SU-DHL-6 (cell line): ENCODE results near the gene FAM76A.
"Not testable (repeated sequence)": the region's sequence is repeated elsewhere in the genome, so short reads cannot be mapped to it uniquely, and the experiment has no call there.

Experiments used
- H2AFZ ChIP-seq: fragments of 200-600 bp; sonication (generic); 2 replicates; pipeline ENCODE4 v1.6.1; 2014; ENCODE audit warnings: low read depth, mild to moderate bottlenecking, moderate library complexity, mixed read lengths, antibody characterized with exemption, low read length; ENCODE audit not compliant: severe bottlenecking
- H3F3A ChIP-seq: fragments of 200-600 bp; shearing (Covaris generic); 2 replicates; pipeline ENCODE4 v1.6.0; 2016; ENCODE audit warnings: antibody characterized with exemption, mild to moderate bottlenecking; ENCODE audit not compliant: insufficient read depth
- H3K27ac ChIP-seq: fragments of 200-600 bp; sonication (generic); 2 replicates; pipeline ENCODE4 v1.5.1; 2016; ENCODE audit warnings: low read depth, mild to moderate bottlenecking, low read length, moderate library complexity, mixed read lengths
- H3K27me3 ChIP-seq: fragments of 200-600 bp; sonication (generic), shearing (Covaris generic); 2 replicates; pipeline ENCODE4 v1.6.0; 2014; ENCODE audit warnings: mild to moderate bottlenecking, low read length
- H3K36me3 ChIP-seq: fragments of 200-600 bp; sonication (generic); 2 replicates; pipeline ENCODE4 v1.6.1; 2014; ENCODE audit warnings: mild to moderate bottlenecking, low read length, mixed read lengths
- H3K4me2 ChIP-seq: fragments of 300-600, 200-600 bp; shearing (Covaris generic), sonication (generic); 2 replicates; pipeline ENCODE4 v1.6.0; 2014; ENCODE audit warnings: low read length, low read depth, mild to moderate bottlenecking; ENCODE audit not compliant: poor library complexity, severe bottlenecking
- H3K4me3 ChIP-seq: fragments of 200-600 bp; sonication (generic); 2 replicates; pipeline ENCODE4 v1.5.1; 2014; ENCODE audit warnings: antibody characterized with exemption, low read length, mild to moderate bottlenecking, mixed read lengths; ENCODE audit not compliant: insufficient read depth, poor library complexity, severe bottlenecking
- H3K79me2 ChIP-seq: fragments of 200-600 bp; sonication (generic); 2 replicates; pipeline ENCODE4 v1.6.1; 2014; ENCODE audit warnings: mild to moderate bottlenecking, low read length, moderate library complexity; ENCODE audit not compliant: insufficient read depth
- H3K9ac ChIP-seq: fragments of 200-600 bp; sonication (generic); 2 replicates; pipeline ENCODE4 v1.7.0; 2014; ENCODE audit warnings: mild to moderate bottlenecking, low read length
- H3K9me2 ChIP-seq: fragments of 200-600 bp; sonication (generic); replicated peaks from 2 replicates; pipeline ENCODE4 v1.6.1; 2014; ENCODE audit warnings: low read length; ENCODE audit not compliant: insufficient read depth
- H3K9me3 ChIP-seq: fragments of 200-600 bp; sonication (generic); 2 replicates; pipeline ENCODE4 v1.6.1; 2014; ENCODE audit warnings: low read length, mixed read lengths; ENCODE audit not compliant: insufficient read depth
- H4K20me1 ChIP-seq: fragments of 200-600 bp; sonication (generic); 2 replicates; pipeline ENCODE4 v1.6.1; 2014; ENCODE audit warnings: low read depth, mild to moderate bottlenecking, antibody characterized with exemption, low read length, moderate library complexity, mixed read lengths
- CTCF ChIP-seq: fragments of 200-600 bp; sonication (generic); IDR thresholded peaks from one replicate; pipeline ENCODE4 v1.5.1; 2017; ENCODE audit warnings: antibody characterized with exemption, mild to moderate bottlenecking, low read length, moderate library complexity; ENCODE audit not compliant: insufficient read depth, poor library complexity, severe bottlenecking
- EZH2phosphoT487 ChIP-seq: fragments of 200-600 bp; sonication (generic), shearing (Covaris generic); conservative IDR thresholded peaks from 2 replicates; pipeline ENCODE4 v1.6.1; 2018; ENCODE audit warnings: mild to moderate bottlenecking, antibody characterized with exemption, low read length, moderate library complexity, mixed read lengths

Gene FAM76A

GRCh38 chr1:27806758-27807157 lies 81.0 kb downstream of the FAM76A start:
- TF ChIP-seq EZH2phosphoT487, result no peak
- no peak for TF ChIP-seq CTCF
- H3K9me2 ChIP-seq, result no peaks in the 10 kb centered on the region
- H3K79me2 ChIP-seq, result no peaks in the 10 kb centered on the region
- no peaks in the 10 kb centered on the region for H4K20me1 ChIP-seq
- no peak overlapping the region for H3K4me3 ChIP-seq
- peaks cover 9% of the 10 kb centered on the region; the same call in 1 of the 2 replicates for H3F3A ChIP-seq
- H3K36me3 ChIP-seq, result peaks cover 19% of the 10 kb centered on the region; the same call in 1 of the 2 replicates
- H3K27me3 ChIP-seq, result no peaks in the 10 kb centered on the region
- H3K4me2 ChIP-seq, result no peak overlapping the region
- no peaks in the 10 kb centered on the region for H3K9me3 ChIP-seq
- no peak overlapping the region for H3K9ac ChIP-seq
- H2AFZ ChIP-seq, result no peak overlapping the region
- H3K27ac ChIP-seq, result no peak overlapping the region

DNA sequence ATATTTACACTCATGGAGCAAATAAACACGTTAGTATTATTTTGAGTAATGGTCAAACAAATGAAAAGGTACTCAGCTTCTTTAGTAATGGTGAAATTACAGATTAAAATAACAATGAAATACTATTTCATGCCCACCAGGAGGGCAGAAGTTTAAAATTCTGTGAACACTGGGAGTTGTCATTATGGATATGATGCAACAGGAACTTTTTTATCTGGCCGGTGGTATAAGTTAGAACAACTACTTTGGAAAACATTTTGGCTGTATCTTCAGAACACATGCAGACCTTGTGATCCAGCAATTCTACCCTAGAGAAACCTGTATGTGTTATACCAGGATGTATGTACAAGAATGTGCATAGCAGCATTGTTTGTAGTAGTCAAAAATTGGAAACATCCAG lies 81.6 kb downstream of the FAM76A start:
- no peak overlapping the region for H3K4me3 ChIP-seq
- H2AFZ ChIP-seq, result no peak overlapping the region
- H3K9ac ChIP-seq, result no peak overlapping the region
- H3K9me2 ChIP-seq, result no peaks in the 10 kb centered on the region
- TF ChIP-seq CTCF, result no peak
- no peak for TF ChIP-seq EZH2phosphoT487
- H3K9me3 ChIP-seq, result no peaks in the 10 kb centered on the region
- peaks cover 9% of the 10 kb centered on the region; the same call in 1 of the 2 replicates for H3F3A ChIP-seq
- peaks cover 19% of the 10 kb centered on the region; the same call in 1 of the 2 replicates for H3K36me3 ChIP-seq
- no peak overlapping the region for H3K27ac ChIP-seq
- no peaks in the 10 kb centered on the region for H3K79me2 ChIP-seq
- no peak overlapping the region for H3K4me2 ChIP-seq
- H3K27me3 ChIP-seq, result no peaks in the 10 kb centered on the region
- no peaks in the 10 kb centered on the region for H4K20me1 ChIP-seq

DNA sequence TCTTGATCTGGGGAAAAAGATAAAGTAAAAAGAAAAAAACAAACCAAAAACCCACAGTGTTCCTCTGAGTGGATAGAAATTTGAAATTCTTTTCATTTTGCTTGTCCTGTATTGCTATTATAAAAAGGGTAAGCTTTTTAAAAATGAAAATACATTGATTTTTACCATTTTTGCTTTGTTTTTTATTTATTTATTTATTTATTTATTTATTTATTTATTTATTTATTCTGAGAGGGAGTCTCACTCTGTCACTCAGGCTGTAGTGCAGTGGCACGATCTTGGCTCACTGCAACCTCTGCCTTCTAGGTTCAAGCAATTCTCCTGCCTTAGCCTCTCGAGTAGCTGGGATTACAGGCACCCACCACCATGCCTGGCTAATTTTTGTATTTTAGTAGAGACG lies 82.4 kb downstream of the FAM76A start:
- not testable (repeated sequence) for H2AFZ ChIP-seq, H4K20me1 ChIP-seq, H3K9ac ChIP-seq, H3K9me3 ChIP-seq, H3K4me3 ChIP-seq, H3K9me2 ChIP-seq, H3K4me2 ChIP-seq, H3K27ac ChIP-seq, H3F3A ChIP-seq, H3K27me3 ChIP-seq, H3K79me2 ChIP-seq
- H3K36me3 ChIP-seq, result peaks cover 13% of the 10 kb centered on the region; the same call in 1 of the 2 replicates

DNA sequence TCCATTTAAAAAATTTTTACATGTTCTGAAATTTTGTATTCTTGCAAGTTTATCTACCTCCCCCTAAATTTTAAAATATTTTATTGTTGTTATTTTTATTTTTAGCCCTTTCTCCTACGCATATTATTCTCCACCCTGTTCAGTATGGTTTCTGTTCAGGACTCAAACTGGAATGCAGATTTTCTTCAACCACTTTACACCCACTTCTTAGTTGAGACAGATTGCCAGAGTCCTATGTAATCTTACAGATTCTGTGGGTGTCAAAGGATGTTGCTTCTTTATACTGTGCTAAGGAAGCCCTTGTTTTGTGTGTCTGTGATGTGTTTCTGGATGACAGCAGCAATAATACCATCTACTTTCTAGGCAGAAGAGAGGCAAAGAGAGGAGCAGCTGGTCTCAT lies 84.1 kb downstream of the FAM76A start:
- Histone ChIP-seq H3K36me3 (peaks cover 12% of the 10 kb centered on the region; the same call in 1 of the 2 replicates), H4K20me1 (no peaks in the 10 kb centered on the region), H3F3A (peaks cover 9% of the 10 kb centered on the region; the same call in 1 of the 2 replicates), H2AFZ (no peak overlapping the region), H3K4me3 (no peak overlapping the region), H3K9me3 (no peaks in the 10 kb centered on the region), H3K4me2 (no peak overlapping the region), H3K27me3 (no peaks in the 10 kb centered on the region), H3K9ac (no peak overlapping the region), H3K9me2 (no peaks in the 10 kb centered on the region), H3K79me2 (no peaks in the 10 kb centered on the region), H3K27ac (no peak overlapping the region)
- no peak for TF ChIP-seq EZH2phosphoT487
- TF ChIP-seq CTCF, result no peak
